H9 (cell line): ENCODE results near the gene CPM. TPM values are rescaled to one million over a fixed set of nuclear protein-coding genes. Genes with fewer than 3 reads are reported as not detected.

Experiments
- DNase-seq: peaks from one replicate; pipeline ENCODE4 v3.0.0-alpha.2; 2017
- H2AFZ ChIP-seq: one replicate; pipeline ENCODE4 v1.6.1; 2013; ENCODE audit warnings: mild to moderate bottlenecking, low read length, control low read depth, moderate library complexity
- H2AK5ac ChIP-seq: 2 replicates; pipeline ENCODE4 v1.6.1; 2013; ENCODE audit warnings: low read length, control low read depth, mixed read lengths; ENCODE audit not compliant: insufficient read length
- H2BK120ac ChIP-seq: one replicate; pipeline ENCODE4 v1.6.1; 2013; ENCODE audit warnings: low read depth, mild to moderate bottlenecking, low read length, control low read depth, inconsistent platforms; ENCODE audit not compliant: poor library complexity, severe bottlenecking
- H2BK12ac ChIP-seq: 2 replicates; pipeline ENCODE4 v1.6.1; 2013; ENCODE audit warnings: low read length, control low read depth, mixed read lengths, low read depth; ENCODE audit not compliant: insufficient read length
- H2BK15ac ChIP-seq: 2 replicates; pipeline ENCODE4 v1.6.1; 2013; ENCODE audit warnings: low read depth, low read length, control low read depth
- H2BK20ac ChIP-seq: one replicate; pipeline ENCODE4 v1.6.1; 2013; ENCODE audit warnings: low read depth, mild to moderate bottlenecking, low read length, control low read depth, inconsistent platforms; ENCODE audit not compliant: poor library complexity, severe bottlenecking
- H2BK5ac ChIP-seq: 2 replicates; pipeline ENCODE4 v1.6.1; 2013; ENCODE audit warnings: low read length, control low read depth, mixed read lengths; ENCODE audit not compliant: insufficient read length
- H3K14ac ChIP-seq: 2 replicates; pipeline ENCODE4 v1.6.1; 2013; ENCODE audit warnings: low read length, control low read depth; ENCODE audit not compliant: insufficient read depth
- H3K18ac ChIP-seq: 2 replicates; pipeline ENCODE4 v1.6.1; 2013; ENCODE audit warnings: low read depth, mild to moderate bottlenecking, mixed read lengths, low read length, control low read depth; ENCODE audit not compliant: insufficient read length
- H3K23ac ChIP-seq: 2 replicates; pipeline ENCODE4 v1.6.1; 2013; ENCODE audit warnings: low read length, control low read depth, mixed read lengths, low read depth; ENCODE audit not compliant: insufficient read length
- H3K23me2 ChIP-seq: 2 replicates; pipeline ENCODE4 v1.6.1; 2013; ENCODE audit warnings: low read depth, mild to moderate bottlenecking, mixed read lengths, low read length, control low read depth; ENCODE audit not compliant: insufficient read length, poor library complexity, severe bottlenecking
- H3K27ac ChIP-seq: 2 replicates; pipeline ENCODE4 v1.5.1; 2013; ENCODE audit warnings: low read length, control low read depth, mixed read lengths, low read depth; ENCODE audit not compliant: insufficient read length
- H3K27me3 ChIP-seq: 2 replicates; pipeline ENCODE4 v1.6.1; 2013; ENCODE audit warnings: low read length, control low read depth, inconsistent platforms; ENCODE audit not compliant: insufficient read depth
- H3K4ac ChIP-seq: 2 replicates; pipeline ENCODE4 v1.6.1; 2013; ENCODE audit warnings: low read depth, mild to moderate bottlenecking, control low read depth, inconsistent platforms, low read length, moderate library complexity
- H3K4me1 ChIP-seq: 2 replicates; pipeline ENCODE4 v1.6.1; 2013; ENCODE audit warnings: low read length, control low read depth, inconsistent platforms; ENCODE audit not compliant: insufficient read depth
- H3K4me2 ChIP-seq: 2 replicates; pipeline ENCODE4 v1.6.1; 2013; ENCODE audit warnings: low read length, control low read depth, mixed read lengths; ENCODE audit not compliant: insufficient read length, insufficient read depth
- H3K56ac ChIP-seq: 2 replicates; pipeline ENCODE4 v1.6.1; 2013; ENCODE audit warnings: low read depth, mild to moderate bottlenecking, mixed read lengths, low read length, control low read depth; ENCODE audit not compliant: insufficient read length
- H3K79me1 ChIP-seq: 2 replicates; pipeline ENCODE4 v1.6.1; 2013; ENCODE audit warnings: low read depth, mild to moderate bottlenecking, moderate library complexity, low read length, control low read depth, inconsistent platforms; ENCODE audit not compliant: insufficient read depth, poor library complexity, severe bottlenecking
- H3K79me2 ChIP-seq: 2 replicates; pipeline ENCODE4 v1.6.1; 2013; ENCODE audit warnings: low read length, control low read depth, inconsistent platforms; ENCODE audit not compliant: insufficient read depth
- H3K9ac ChIP-seq: 2 replicates; pipeline ENCODE4 v1.6.1; 2013; ENCODE audit warnings: low read length, control low read depth, mixed read lengths; ENCODE audit not compliant: insufficient read length; ENCODE audit errors: extremely low read depth
- H3K9me3 ChIP-seq: one replicate; pipeline ENCODE4 v1.6.1; 2013; ENCODE audit warnings: low read depth, low read length, inconsistent platforms; ENCODE audit not compliant: control insufficient read depth
- H3T11ph ChIP-seq: one replicate; pipeline ENCODE4 v1.6.1; 2013; ENCODE audit warnings: mild to moderate bottlenecking, low read length, control low read depth, inconsistent platforms
- H4K20me1 ChIP-seq: one replicate; pipeline ENCODE4 v1.6.1; 2013; ENCODE audit not compliant: control insufficient read depth, insufficient read length, insufficient read depth
- H4K5ac ChIP-seq: 2 replicates; pipeline ENCODE4 v1.6.1; 2013; ENCODE audit warnings: low read depth, mild to moderate bottlenecking, mixed read lengths, low read length, control low read depth; ENCODE audit not compliant: insufficient read length
- H4K8ac ChIP-seq: replicated peaks from 2 replicates; pipeline ENCODE4 v1.6.1; 2013; ENCODE audit warnings: low read length, control low read depth, mixed read lengths, low read depth; ENCODE audit not compliant: insufficient read length
- H4K91ac ChIP-seq: 2 replicates; pipeline ENCODE4 v1.6.1; 2013; ENCODE audit warnings: low read depth, mild to moderate bottlenecking, moderate library complexity, mixed read lengths, low read length, control low read depth; ENCODE audit not compliant: insufficient read length
- H3K27ac Mint-ChIP-seq, 3 experiments: 2 replicates in 2 of 3; 3 replicates in 1 of 3; pipeline ENCODE4 v1.8.0; 2020 to 2021; ENCODE audit warnings: mixed read lengths in 3 of 3, mild to moderate bottlenecking in 1 of 3, moderate library complexity in 1 of 3
- H3K27me3 Mint-ChIP-seq: 2 replicates; pipeline ENCODE4 v1.8.0; 2021; ENCODE audit warnings: low read depth, mild to moderate bottlenecking, moderate library complexity, mixed read lengths
- H3K36me3 Mint-ChIP-seq, 3 experiments: 2 replicates in 2 of 3; 3 replicates in 1 of 3; pipeline ENCODE4 v1.8.0; 2020 to 2021; ENCODE audit warnings: low read depth in 3 of 3, mixed read lengths in 3 of 3; ENCODE audit not compliant: insufficient read depth in 1 of 3
- H3K4me1 Mint-ChIP-seq, 2 experiments: 2 replicates each; pipeline ENCODE4 v1.8.0; 2020; ENCODE audit warnings: mixed read lengths in 2 of 2
- H3K4me3 Mint-ChIP-seq, 2 experiments: 2 replicates in 1 of 2; 3 replicates in 1 of 2; pipeline ENCODE4 v1.8.0; 2020 to 2021; ENCODE audit warnings: mild to moderate bottlenecking in 2 of 2, mixed read lengths in 2 of 2, moderate library complexity in 1 of 2
- H3K9me3 Mint-ChIP-seq, 2 experiments: 2 replicates in 1 of 2; 3 replicates in 1 of 2; pipeline ENCODE4 v1.8.0; 2020; ENCODE audit warnings: mild to moderate bottlenecking in 2 of 2, mixed read lengths in 2 of 2, moderate library complexity in 1 of 2
- WGBS: extraction: QIAGEN DNeasy Blood & Tissue Kit; methylation state at CpG from one replicate; pipeline ENCODE4 v1.1.7; 2013; ENCODE audit warnings: missing lambda C conversion rate, low lambda C conversion rate, mixed read lengths; ENCODE audit not compliant: insufficient read length; ENCODE audit errors: extremely low coverage; 5-methylcytosine and 5-hydroxymethylcytosine counted together
- total RNA-seq: library from RNA; stranded (reverse); gene quantifications from 2 replicates; pipeline ENCODE4 v1.2.1, GENCODE V29; 2021
- TF ChIP-seq, protein P1 (sequence below): fragments of 200-600 bp; sonication (generic); conservative IDR thresholded peaks from 3 replicates; pipeline ENCODE4 v1.8.0; 2021; ENCODE audit warnings: antibody characterized with exemption, mild to moderate bottlenecking

CPM gene
- total RNA-seq, 1 experiment from 2014 or later: 1.2 TPM

DNA sequence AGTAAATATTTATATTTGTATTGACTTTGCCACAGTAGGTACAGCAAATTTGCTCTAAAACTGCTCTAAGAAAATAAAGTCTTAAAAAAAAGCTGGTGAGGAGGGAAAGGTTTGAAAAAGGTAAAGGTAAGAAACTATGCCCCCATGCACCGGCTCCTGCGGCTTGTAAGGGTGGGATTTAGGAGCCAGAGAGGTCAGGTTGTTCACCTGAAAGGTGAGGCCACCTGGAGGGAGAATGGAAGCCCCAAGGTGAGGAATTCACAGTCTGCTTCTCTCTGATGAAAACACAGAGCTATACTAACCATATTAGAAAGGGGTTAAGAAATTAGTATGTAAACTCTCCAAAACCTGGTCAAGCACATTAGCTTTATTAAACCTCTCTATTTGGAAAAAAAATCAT, 31.8 kb downstream of the CPM start:
- no peaks in the 10 kb centered on the region; the same call in 1 of the 2 replicates for H3K27me3 Mint-ChIP-seq

More for the DNA sequence above, 31.8 kb downstream of the CPM start:
- TF ChIP-seq, protein P1, sequence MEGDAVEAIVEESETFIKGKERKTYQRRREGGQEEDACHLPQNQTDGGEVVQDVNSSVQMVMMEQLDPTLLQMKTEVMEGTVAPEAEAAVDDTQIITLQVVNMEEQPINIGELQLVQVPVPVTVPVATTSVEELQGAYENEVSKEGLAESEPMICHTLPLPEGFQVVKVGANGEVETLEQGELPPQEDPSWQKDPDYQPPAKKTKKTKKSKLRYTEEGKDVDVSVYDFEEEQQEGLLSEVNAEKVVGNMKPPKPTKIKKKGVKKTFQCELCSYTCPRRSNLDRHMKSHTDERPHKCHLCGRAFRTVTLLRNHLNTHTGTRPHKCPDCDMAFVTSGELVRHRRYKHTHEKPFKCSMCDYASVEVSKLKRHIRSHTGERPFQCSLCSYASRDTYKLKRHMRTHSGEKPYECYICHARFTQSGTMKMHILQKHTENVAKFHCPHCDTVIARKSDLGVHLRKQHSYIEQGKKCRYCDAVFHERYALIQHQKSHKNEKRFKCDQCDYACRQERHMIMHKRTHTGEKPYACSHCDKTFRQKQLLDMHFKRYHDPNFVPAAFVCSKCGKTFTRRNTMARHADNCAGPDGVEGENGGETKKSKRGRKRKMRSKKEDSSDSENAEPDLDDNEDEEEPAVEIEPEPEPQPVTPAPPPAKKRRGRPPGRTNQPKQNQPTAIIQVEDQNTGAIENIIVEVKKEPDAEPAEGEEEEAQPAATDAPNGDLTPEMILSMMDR: no peak
- H2BK15ac ChIP-seq: no peak overlapping the region
- no peak overlapping the region for H3K4ac ChIP-seq
- H3K9me3 Mint-ChIP-seq: no peaks in the 10 kb centered on the region; a peak in 1 of 5 replicates
- no peak overlapping the region for H3K18ac ChIP-seq
- no peak overlapping the region for H4K5ac ChIP-seq
- DNase-seq: no peak
- no peaks in the 10 kb centered on the region for H3K79me2 ChIP-seq
- no peaks in the 10 kb centered on the region for H3K23me2 ChIP-seq
- H3K9ac ChIP-seq: no peak overlapping the region
- no peak overlapping the region for H2BK5ac ChIP-seq
- H3K27ac Mint-ChIP-seq: no peak overlapping the region
- H3K4me2 ChIP-seq: no peak overlapping the region
- H2BK12ac ChIP-seq: no peak overlapping the region
- no peak overlapping the region for H4K8ac ChIP-seq
- no peak overlapping the region for H3T11ph ChIP-seq
- H2AFZ ChIP-seq: no peak overlapping the region
- H2BK20ac ChIP-seq: no peak overlapping the region
- no peak overlapping the region for H3K4me3 Mint-ChIP-seq
- no peak overlapping the region for H3K27ac ChIP-seq
- WGBS: no CpG with 5 or more reads among the region's 2 CpGs
- H3K9me3 ChIP-seq: no peaks in the 10 kb centered on the region
- no peaks in the 10 kb centered on the region for H3K79me1 ChIP-seq
- H3K4me1 Mint-ChIP-seq: peaks cover 6 to 11% of the 10 kb centered on the region in 2 experiments
- no peaks in the 10 kb centered on the region for H3K4me1 ChIP-seq
- no peak overlapping the region for H4K91ac ChIP-seq
- no peak overlapping the region for H2AK5ac ChIP-seq
- H2BK120ac ChIP-seq: no peak overlapping the region
- H3K23ac ChIP-seq: no peak overlapping the region
- H3K27me3 ChIP-seq: no peaks in the 10 kb centered on the region
- H3K36me3 Mint-ChIP-seq: no peaks in the 10 kb centered on the region; a peak in 1 of 7 replicates
- no peak overlapping the region for H3K56ac ChIP-seq
- no peaks in the 10 kb centered on the region for H4K20me1 ChIP-seq
- H3K14ac ChIP-seq: no peak overlapping the region
